Measurements from ENCODE around the gene TMEM38B. TPM values are rescaled to one million over a fixed set of nuclear protein-coding genes. Genes with fewer than 3 reads are reported as not detected.

The TMEM38B gene
- polyA plus RNA-seq, 1 of the 3 experiments (the other 2 are of a cell fraction), result 6.8 TPM

DNA sequence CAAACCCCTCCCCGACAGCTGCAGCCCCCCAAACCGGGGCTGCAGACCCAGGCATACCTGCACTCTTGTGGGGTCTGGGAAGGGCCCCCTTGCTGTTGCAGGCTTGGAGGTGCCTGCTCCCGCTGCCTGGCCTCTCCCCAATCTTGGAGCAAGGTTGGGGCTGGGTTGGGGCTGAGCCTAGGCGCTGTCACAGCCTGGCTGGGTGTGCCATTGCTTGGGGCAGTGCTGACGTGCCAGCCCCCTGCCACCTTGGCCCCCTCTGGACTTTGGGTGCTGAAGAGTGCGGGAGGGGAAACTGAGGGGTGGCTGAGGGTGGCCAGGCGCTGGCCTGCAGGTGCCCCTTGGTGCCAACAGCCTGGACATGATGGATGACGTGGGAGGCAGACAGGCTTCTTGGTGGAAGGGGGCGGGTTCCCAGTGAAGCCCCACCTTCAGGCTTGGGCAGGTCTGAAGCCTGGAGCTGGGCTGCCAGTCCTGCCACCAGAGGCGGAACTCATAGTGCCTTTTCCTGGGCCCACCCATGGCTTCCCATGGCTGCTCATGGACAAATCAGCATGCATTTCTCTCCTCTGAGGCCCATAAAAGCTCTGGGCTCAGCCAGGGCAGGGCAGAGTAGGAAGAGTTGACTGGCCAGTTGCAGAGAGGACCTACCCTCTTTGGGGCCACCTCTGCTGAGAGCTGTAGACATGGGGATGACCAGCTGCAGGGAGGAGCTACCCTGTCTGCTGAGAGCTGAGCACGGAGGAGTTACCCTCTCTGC lies 19.1 kb downstream of the TMEM38B start (continued):
- no peak for TF ChIP-seq ZBTB33 (IDR thresholded peaks at IDR 0.05; ENCODE audit: borderline replicate concordance, low read depth)
- no peak for TF ChIP-seq GABPA (IDR thresholded peaks at IDR 0.05; ENCODE audit: low read depth)
- no peak for TF ChIP-seq MEF2A (IDR thresholded peaks at IDR 0.05; ENCODE audit: borderline replicate concordance, low read depth)
- no peak for TF ChIP-seq GATA2 (CRISPR knock-in tag; IDR thresholded peaks at IDR 0.05)

- Histone ChIP-seq H3K4me1 (ENCODE audit: control insufficient read depth in 1 of 2, insufficient read depth in 2 of 2, low read depth in 1 of 2, low read length in 1 of 2) (no peaks in the 10 kb centered on the region), H3K79me2 (ENCODE audit: insufficient read depth) (no peaks in the 10 kb centered on the region), H3K27me3 (ENCODE audit: insufficient read depth) (no peaks in the 10 kb centered on the region), H3K4me3 (ENCODE audit: low read depth in 2 of 2, low read length in 1 of 2) (no peak overlapping the region), H3K27ac (ENCODE audit: low read depth in 2 of 2, low read length in 1 of 2) (no peak overlapping the region), H3K36me3 (replicated peaks in 1 of 2; ENCODE audit: control insufficient read depth in 1 of 2, insufficient read depth in 2 of 2, low read length in 1 of 2) (peaks cover 0 to 2% of the 10 kb centered on the region in 2 experiments), H3K9me3 (no peaks in the 10 kb centered on the region), H4K20me1 (ENCODE audit: insufficient read depth) (no peaks in the 10 kb centered on the region), H3F3A (replicated peaks; ENCODE audit: insufficient read depth) (no peaks in the 10 kb centered on the region), H3K9ac (no peak overlapping the region), H2AFZ (ENCODE audit: low read depth) (no peak overlapping the region), H3K4me2 (no peak overlapping the region), H3K9me2 (no peaks in the 10 kb centered on the region)
- DNase-seq, result no peak
- WGBS (ENCODE audit: low lambda C conversion rate), result 100% methylated on average over 2 of the region's 2 CpGs
- ChIA-PET CTCF (interaction anchor here (1.0 to 2.8 kb wide), 3 partner anchors 23 to 105 kb away, joined by 3 to 12 read pairs (median 8); no protein-coding TSS in a partner anchor), POLR2A (no interaction called here)
- TF ChIP-seq MXI1 (IDR thresholded peaks at IDR 0.05; ENCODE audit: low read depth, low read length), result no peak
- TF ChIP-seq SIN3A (IDR thresholded peaks at IDR 0.05; ENCODE audit: borderline replicate concordance, low read depth, low read length), result no peak
- TF ChIP-seq TEAD4 (IDR thresholded peaks at IDR 0.05; ENCODE audit: borderline replicate concordance, insufficient read depth), result no peak
- TF ChIP-seq RAD21 (IDR thresholded peaks at IDR 0.05; ENCODE audit: low read length), result no peak
- TF ChIP-seq, protein P1, sequence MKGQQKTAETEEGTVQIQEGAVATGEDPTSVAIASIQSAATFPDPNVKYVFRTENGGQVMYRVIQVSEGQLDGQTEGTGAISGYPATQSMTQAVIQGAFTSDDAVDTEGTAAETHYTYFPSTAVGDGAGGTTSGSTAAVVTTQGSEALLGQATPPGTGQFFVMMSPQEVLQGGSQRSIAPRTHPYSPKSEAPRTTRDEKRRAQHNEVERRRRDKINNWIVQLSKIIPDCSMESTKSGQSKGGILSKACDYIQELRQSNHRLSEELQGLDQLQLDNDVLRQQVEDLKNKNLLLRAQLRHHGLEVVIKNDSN (IDR thresholded peaks at IDR 0.05; ENCODE audit: borderline replicate concordance, low read depth), result no peak
- TF ChIP-seq PBX3 (IDR thresholded peaks at IDR 0.05), result no peak
- no peak for TF ChIP-seq TCF12 (IDR thresholded peaks at IDR 0.05)
- no peak for TF ChIP-seq JUND (IDR thresholded peaks at IDR 0.05)
- no peak for TF ChIP-seq GATA2 (CRISPR knock-in tag; IDR thresholded peaks at IDR 0.05)
- TF ChIP-seq POLR2AphosphoS5 (IDR thresholded peaks at IDR 0.05; ENCODE audit: low read depth, low read length), result no peak
- TF ChIP-seq, protein P2, sequence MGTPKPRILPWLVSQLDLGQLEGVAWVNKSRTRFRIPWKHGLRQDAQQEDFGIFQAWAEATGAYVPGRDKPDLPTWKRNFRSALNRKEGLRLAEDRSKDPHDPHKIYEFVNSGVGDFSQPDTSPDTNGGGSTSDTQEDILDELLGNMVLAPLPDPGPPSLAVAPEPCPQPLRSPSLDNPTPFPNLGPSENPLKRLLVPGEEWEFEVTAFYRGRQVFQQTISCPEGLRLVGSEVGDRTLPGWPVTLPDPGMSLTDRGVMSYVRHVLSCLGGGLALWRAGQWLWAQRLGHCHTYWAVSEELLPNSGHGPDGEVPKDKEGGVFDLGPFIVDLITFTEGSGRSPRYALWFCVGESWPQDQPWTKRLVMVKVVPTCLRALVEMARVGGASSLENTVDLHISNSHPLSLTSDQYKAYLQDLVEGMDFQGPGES (IDR thresholded peaks at IDR 0.05; ENCODE audit: low read depth, low read length), result no peak
- no peak for TF ChIP-seq SMC3 (IDR thresholded peaks at IDR 0.05; ENCODE audit: low read depth, low read length)
- TF ChIP-seq FOXJ3 (CRISPR knock-in tag; IDR thresholded peaks at IDR 0.05), result no peak
- no peak for TF ChIP-seq EP300 (IDR thresholded peaks at IDR 0.05; ENCODE audit: borderline replicate concordance in 1 of 2, low read depth in 1 of 2, low read length in 1 of 2)
- TF ChIP-seq, protein P3, sequence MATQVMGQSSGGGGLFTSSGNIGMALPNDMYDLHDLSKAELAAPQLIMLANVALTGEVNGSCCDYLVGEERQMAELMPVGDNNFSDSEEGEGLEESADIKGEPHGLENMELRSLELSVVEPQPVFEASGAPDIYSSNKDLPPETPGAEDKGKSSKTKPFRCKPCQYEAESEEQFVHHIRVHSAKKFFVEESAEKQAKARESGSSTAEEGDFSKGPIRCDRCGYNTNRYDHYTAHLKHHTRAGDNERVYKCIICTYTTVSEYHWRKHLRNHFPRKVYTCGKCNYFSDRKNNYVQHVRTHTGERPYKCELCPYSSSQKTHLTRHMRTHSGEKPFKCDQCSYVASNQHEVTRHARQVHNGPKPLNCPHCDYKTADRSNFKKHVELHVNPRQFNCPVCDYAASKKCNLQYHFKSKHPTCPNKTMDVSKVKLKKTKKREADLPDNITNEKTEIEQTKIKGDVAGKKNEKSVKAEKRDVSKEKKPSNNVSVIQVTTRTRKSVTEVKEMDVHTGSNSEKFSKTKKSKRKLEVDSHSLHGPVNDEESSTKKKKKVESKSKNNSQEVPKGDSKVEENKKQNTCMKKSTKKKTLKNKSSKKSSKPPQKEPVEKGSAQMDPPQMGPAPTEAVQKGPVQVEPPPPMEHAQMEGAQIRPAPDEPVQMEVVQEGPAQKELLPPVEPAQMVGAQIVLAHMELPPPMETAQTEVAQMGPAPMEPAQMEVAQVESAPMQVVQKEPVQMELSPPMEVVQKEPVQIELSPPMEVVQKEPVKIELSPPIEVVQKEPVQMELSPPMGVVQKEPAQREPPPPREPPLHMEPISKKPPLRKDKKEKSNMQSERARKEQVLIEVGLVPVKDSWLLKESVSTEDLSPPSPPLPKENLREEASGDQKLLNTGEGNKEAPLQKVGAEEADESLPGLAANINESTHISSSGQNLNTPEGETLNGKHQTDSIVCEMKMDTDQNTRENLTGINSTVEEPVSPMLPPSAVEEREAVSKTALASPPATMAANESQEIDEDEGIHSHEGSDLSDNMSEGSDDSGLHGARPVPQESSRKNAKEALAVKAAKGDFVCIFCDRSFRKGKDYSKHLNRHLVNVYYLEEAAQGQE (IDR thresholded peaks at IDR 0.05; ENCODE audit: low read depth, low read length), result no peak
- no peak for TF ChIP-seq NRF1 (IDR thresholded peaks at IDR 0.05; ENCODE audit: low read depth, low read length)
Observed at GRCh38 chr9:105714020-105714331, 19.6 kb downstream of the TMEM38B start.
